GM12801 (cell line): Measurements from ENCODE around the gene TMED5.

Experiments
- TF ChIP-seq, protein P1 (sequence below): IDR thresholded peaks from one replicate; pipeline ENCODE4 v1.5.1; 2011; ENCODE audit warnings: control low read depth; ENCODE audit not compliant: insufficient read length; ENCODE audit errors: extremely low read depth

Gene TMED5

GRCh38 chr1:93164816-93165215, 15.4 kb downstream of the TMED5 start:
- TF ChIP-seq, protein P1, sequence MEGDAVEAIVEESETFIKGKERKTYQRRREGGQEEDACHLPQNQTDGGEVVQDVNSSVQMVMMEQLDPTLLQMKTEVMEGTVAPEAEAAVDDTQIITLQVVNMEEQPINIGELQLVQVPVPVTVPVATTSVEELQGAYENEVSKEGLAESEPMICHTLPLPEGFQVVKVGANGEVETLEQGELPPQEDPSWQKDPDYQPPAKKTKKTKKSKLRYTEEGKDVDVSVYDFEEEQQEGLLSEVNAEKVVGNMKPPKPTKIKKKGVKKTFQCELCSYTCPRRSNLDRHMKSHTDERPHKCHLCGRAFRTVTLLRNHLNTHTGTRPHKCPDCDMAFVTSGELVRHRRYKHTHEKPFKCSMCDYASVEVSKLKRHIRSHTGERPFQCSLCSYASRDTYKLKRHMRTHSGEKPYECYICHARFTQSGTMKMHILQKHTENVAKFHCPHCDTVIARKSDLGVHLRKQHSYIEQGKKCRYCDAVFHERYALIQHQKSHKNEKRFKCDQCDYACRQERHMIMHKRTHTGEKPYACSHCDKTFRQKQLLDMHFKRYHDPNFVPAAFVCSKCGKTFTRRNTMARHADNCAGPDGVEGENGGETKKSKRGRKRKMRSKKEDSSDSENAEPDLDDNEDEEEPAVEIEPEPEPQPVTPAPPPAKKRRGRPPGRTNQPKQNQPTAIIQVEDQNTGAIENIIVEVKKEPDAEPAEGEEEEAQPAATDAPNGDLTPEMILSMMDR: no peak

DNA sequence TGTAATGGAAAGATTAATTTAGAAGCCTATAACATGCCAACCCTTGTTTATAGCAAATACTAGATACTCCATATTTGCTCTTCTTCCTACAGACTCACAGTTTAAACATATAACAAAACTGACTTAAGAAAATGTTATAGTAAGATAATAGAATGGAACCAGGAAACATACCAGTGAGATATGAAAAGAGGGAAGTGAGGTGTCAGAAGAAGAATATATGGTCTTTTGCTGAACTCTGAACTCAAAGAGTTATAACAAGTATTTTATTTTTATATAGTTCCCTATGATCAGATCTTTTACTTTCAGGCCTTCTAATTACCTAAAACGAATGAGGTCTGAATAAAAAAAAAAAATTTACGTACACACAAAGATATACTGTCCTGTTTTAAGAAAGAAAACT, 20.9 kb downstream of the TMED5 start:
- TF ChIP-seq, protein P1: no peak

DNA sequence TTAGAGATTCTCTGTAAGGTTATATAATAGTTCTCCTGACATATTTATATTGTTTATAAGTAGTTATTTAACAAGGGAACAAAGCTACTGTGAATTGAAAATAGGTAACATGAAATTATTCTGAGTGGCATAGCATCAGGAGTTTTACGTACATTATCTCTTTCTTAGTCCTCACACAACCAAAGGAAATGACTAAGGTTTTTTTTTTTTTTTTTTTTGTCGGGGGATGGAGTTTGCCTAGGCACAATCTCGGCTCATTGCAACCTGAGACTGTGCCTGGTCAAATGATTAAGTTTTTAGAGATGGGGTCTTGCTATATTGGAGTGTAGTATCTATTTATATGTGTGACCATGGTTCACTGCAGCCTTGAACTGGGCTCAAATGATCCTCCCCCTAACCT, 24.9 kb downstream of the TMED5 start:
- TF ChIP-seq, protein P1: no peak

DNA sequence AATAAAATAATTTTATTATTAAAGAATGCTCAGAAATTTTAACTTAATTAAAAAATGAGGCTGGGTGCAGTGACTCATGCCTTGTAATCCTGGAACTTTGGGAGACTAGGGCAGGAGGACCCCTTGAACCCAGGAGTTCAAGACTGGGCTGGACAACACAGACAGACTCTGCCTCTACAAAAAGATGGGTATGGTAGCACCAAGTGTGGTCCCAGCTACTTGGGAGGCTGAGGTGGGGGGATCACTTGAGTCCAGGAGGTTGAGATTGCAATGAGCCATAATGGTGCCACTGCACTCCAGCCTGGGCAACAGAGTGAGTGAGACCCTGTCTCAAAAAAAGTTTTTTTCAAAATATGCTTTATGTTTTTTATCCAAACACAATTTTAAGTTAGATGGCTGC, 25.3 kb downstream of the TMED5 start:
- TF ChIP-seq, protein P1: no peak

- TF ChIP-seq, protein P1: no peak
Observed at GRCh38 chr1:93152835-93153234, 27.4 kb downstream of the TMED5 start.

DNA sequence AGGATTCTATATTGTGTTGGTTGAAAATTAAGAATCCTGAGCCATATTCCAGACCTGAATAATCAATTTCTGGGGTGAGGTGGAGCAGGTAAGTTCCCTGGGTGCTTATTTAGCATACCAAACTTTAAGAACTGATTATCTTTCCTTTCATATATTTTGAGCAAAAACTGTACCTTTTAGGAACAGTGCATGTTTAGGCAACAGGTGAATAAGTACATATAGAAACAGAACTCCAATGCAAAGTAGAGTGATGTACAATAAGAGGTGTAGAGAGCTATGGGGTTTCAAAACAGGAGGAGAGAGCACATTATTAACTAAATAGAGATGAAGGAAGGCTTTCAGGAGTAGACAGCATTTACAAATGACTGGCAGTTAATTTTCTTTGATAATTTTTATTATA, 28.7 kb downstream of the TMED5 start:
- TF ChIP-seq, protein P1: no peak

DNA sequence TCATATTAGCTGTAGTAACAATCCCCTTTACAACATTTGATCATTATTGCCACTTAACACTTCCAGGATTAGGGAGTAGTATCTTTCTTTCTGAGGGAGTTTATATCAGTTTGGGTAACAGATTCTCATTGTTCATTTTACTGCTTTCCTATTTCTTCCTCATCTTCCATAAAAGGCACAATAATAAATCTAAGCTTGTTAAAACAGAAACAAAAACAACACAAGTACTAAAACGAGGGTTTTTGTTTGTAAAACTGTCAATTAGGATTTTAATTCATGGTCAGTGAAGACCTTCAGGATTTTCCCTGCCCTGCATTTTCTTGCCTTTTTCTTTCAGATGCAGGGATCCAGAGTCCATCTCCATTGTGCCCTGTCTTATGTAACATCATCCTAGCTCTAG, 29.5 kb downstream of the TMED5 start:
- TF ChIP-seq, protein P1: no peak

DNA sequence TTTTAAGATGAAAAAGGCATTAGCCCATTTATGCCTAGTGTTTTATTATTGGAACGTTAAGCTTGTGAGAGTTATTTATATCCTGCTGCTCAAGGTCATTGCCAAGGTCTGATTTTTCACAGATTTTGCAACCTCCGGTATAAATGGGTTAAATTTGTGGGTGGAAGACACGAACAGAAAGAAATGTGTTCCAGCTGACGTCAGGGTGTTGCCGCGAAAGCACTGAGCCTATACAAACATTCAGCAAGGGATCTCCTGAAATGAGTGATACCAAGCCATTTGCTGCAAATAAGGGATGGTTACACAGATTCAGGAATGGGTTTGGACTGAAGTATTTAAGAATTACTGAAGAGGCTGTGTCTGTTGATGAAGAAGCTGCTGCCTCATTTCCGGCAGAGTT, 32.2 kb downstream of the TMED5 start:
- TF ChIP-seq, protein P1: no peak
